Activated T-cell treated with anti-CD3 and anti-CD28 coated beads for 24 hours (primary cell): ENCODE measurements around the gene NPW.
"Not testable (repeated sequence)": the region's sequence is repeated elsewhere in the genome, so short reads cannot be mapped to it uniquely, and the experiment has no call there.

ENCODE experiments used
- DNase-seq: peaks from one replicate; pipeline ENCODE4 v3.0.0-alpha.2; 2020; ENCODE audit warnings: low read depth

NPW gene

GRCh38 chr16:2002406-2003230 lies 17.0 kb upstream of the NPW start:
- no peak for DNase-seq

GRCh38 chr16:2003231-2003826 lies 16.3 kb upstream of the NPW start:
- DNase-seq: no peak

- peak; percentile 76 for DNase-seq
Measured at GRCh38 chr16:2003827-2004641, 15.6 kb upstream of the NPW start.

GRCh38 chr16:2004795-2005517 lies 14.6 kb upstream of the NPW start:
- no peak for DNase-seq

- no peak for DNase-seq
Measured at GRCh38 chr16:2005646-2006045, 13.9 kb upstream of the NPW start.

- no peak for DNase-seq
Measured at GRCh38 chr16:2006317-2006716, 13.3 kb upstream of the NPW start.

GRCh38 chr16:2007081-2007836 lies 12.3 kb upstream of the NPW start:
- no peak for DNase-seq

- DNase-seq: no peak
Measured at GRCh38 chr16:2008009-2008526, 11.5 kb upstream of the NPW start.

GRCh38 chr16:2008631-2009163 lies 10.9 kb upstream of the NPW start:
- no peak for DNase-seq

GRCh38 chr16:2009164-2009711 lies 10.3 kb upstream of the NPW start:
- DNase-seq: no peak

GRCh38 chr16:2009791-2010510 lies 9.6 kb upstream of the NPW start, which contains the start of gene ZNF598:
TSS of gene ZNF598 (minus strand) at chr16:2009821.
- DNase-seq: peak; percentile 70

- not testable (repeated sequence) for DNase-seq
Measured at GRCh38 chr16:2011726-2012125, 7.9 kb upstream of the NPW start.

- no peak for DNase-seq
Measured at GRCh38 chr16:2013527-2013926, 6.1 kb upstream of the NPW start.

- no peak for DNase-seq
Measured at GRCh38 chr16:2015117-2015946, 4.3 kb upstream of the NPW start.

GRCh38 chr16:2015947-2016208 lies 3.7 kb upstream of the NPW start:
- DNase-seq: no peak

- DNase-seq: no peak
Measured at GRCh38 chr16:2016407-2016922, 3.1 kb upstream of the NPW start.

GRCh38 chr16:2019921-2020831 lies 591 bp downstream of the NPW start:
- DNase-seq: no peak

- no peak for DNase-seq
Measured at GRCh38 chr16:2022723-2023091, 3.1 kb downstream of the NPW start.
